ENCODE measurements around the gene C20orf202.

The C20orf202 gene

DNA sequence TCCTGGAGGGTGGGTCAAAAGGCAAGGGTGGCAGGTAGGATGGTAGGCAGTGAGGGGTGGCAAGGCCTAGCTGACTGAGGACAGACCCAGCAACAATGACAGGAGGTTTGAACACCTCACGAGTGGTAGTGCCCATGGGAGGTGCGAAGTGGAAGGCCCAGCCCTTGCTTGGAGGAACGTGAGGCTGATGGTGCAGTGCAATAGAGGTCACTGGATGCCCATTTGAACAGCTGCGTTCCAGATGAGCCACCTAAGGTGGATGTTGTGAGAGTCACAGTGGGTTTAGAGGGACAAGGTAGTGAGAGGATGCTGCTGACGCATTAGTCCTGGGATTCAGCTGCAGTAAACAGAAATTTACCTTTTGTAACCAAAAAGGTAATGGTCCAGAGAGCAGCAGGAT, 34.0 kb upstream of the C20orf202 start:
- H3K4me3 ChIP-seq (ENCODE audit: control insufficient read depth, low read depth, low read length) = no peak overlapping the region
- TF ChIP-seq CTCF (conservative IDR thresholded peaks at IDR 0.05; ENCODE audit: control insufficient read depth, insufficient read depth, low read depth, low read length) = no peak
- DNase-seq (ENCODE audit: low read depth) = no peak

GRCh38 chr20:1171461-1172093, 31.7 kb upstream of the C20orf202 start:
- DNase-seq (ENCODE audit: low read depth) = peak; percentile 34
- no peak for TF ChIP-seq CTCF (conservative IDR thresholded peaks at IDR 0.05; ENCODE audit: control insufficient read depth, insufficient read depth, low read depth, low read length)
- no peak overlapping the region for H3K4me3 ChIP-seq (ENCODE audit: control insufficient read depth, low read depth, low read length)

GRCh38 chr20:1173698-1174097, 29.6 kb upstream of the C20orf202 start:
- no peak overlapping the region for H3K4me3 ChIP-seq (ENCODE audit: control insufficient read depth, low read depth, low read length)
- DNase-seq (ENCODE audit: low read depth) = no peak
- TF ChIP-seq CTCF (conservative IDR thresholded peaks at IDR 0.05; ENCODE audit: control insufficient read depth, insufficient read depth, low read depth, low read length) = no peak

DNA sequence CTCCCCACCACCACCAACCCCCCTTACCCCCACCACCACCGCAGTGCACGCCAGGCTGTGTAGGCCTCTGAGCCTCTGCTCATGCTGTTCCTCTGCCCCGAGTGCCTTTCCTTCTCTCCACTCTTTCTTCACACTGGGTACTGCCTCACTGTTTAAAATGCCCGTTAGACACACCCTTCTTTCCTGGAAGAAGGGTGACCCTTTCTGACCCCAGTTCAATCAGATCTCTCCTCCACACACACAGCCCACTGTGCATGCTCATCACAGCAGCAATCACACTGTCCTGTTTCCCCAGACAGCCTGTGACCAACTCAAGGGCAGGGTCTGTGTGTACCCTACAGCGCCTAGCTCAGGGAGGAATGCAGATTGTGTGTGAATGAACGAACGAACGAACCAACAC, 28.5 kb upstream of the C20orf202 start:
- DNase-seq (ENCODE audit: low read depth) = no peak
- no peak for TF ChIP-seq CTCF (conservative IDR thresholded peaks at IDR 0.05; ENCODE audit: control insufficient read depth, insufficient read depth, low read depth, low read length)
- H3K4me3 ChIP-seq (ENCODE audit: control insufficient read depth, low read depth, low read length) = no peak overlapping the region

- no peak overlapping the region for H3K4me3 ChIP-seq (ENCODE audit: control insufficient read depth, low read depth, low read length)
- no peak for TF ChIP-seq CTCF (conservative IDR thresholded peaks at IDR 0.05; ENCODE audit: control insufficient read depth, insufficient read depth, low read depth, low read length)
- peak; percentile 12 for DNase-seq (ENCODE audit: low read depth)
Observed at GRCh38 chr20:1177680-1178079, 25.6 kb upstream of the C20orf202 start.

DNA sequence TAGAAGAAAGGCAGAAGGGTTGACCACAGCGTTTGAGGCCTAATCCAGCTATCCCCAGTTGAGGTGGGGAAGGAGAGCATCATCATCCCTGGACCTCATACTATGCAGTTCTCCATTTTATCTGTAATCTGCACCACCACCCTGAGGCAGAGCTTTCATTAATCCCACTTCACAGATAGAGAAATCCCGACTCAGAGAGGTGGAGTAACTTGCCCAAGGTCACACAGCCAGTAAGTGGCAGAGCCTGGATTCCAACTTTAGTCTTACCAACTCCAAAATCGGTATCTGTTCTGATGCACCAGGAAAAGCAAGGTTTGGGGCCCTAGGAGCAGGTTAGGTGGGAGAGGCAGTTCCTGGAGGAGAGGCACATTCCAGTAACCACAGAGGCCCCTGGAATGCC, 25.2 kb upstream of the C20orf202 start:
- no peak for TF ChIP-seq CTCF (conservative IDR thresholded peaks at IDR 0.05; ENCODE audit: control insufficient read depth, insufficient read depth, low read depth, low read length)
- DNase-seq (ENCODE audit: low read depth) = no peak
- no peak overlapping the region for H3K4me3 ChIP-seq (ENCODE audit: control insufficient read depth, low read depth, low read length)

- no peak for DNase-seq (ENCODE audit: low read depth)
- TF ChIP-seq CTCF (conservative IDR thresholded peaks at IDR 0.05; ENCODE audit: control insufficient read depth, insufficient read depth, low read depth, low read length) = no peak
- no peak overlapping the region for H3K4me3 ChIP-seq (ENCODE audit: control insufficient read depth, low read depth, low read length)
Observed at GRCh38 chr20:1178623-1179022, 24.6 kb upstream of the C20orf202 start.
